Mesenchymal stem cell (in vitro differentiated cells and primary cell): ENCODE results near the gene EPAS1.

Experiments used
- DNase-seq: peaks from one replicate; pipeline ENCODE4 v3.0.0-alpha.2; 2013
- H2AFZ ChIP-seq: one replicate; pipeline ENCODE4 v1.6.1; 2013; ENCODE audit warnings: low read depth, mild to moderate bottlenecking, control low read depth, inconsistent platforms, low read length, moderate library complexity
- H2AK5ac ChIP-seq: 2 replicates; pipeline ENCODE4 v1.6.1; 2013; ENCODE audit warnings: low read length, moderate library complexity, mild to moderate bottlenecking, inconsistent platforms; ENCODE audit not compliant: severe bottlenecking
- H2BK120ac ChIP-seq: one replicate; pipeline ENCODE4 v1.6.1; 2013; ENCODE audit warnings: low read depth, mild to moderate bottlenecking, inconsistent platforms, low read length, moderate library complexity
- H2BK12ac ChIP-seq, 2 experiments: one replicate each; pipeline ENCODE4 v1.6.1; 2013; ENCODE audit warnings: inconsistent platforms in 2 of 2, low read length in 2 of 2, mild to moderate bottlenecking in 2 of 2, moderate library complexity in 2 of 2, control low read depth in 1 of 2
- H2BK15ac ChIP-seq: one replicate; pipeline ENCODE4 v1.6.1; 2013; ENCODE audit warnings: mild to moderate bottlenecking, low read depth, inconsistent platforms; ENCODE audit not compliant: poor library complexity, severe bottlenecking
- H2BK5ac ChIP-seq: 2 replicates; pipeline ENCODE4 v1.6.1; 2013; ENCODE audit warnings: low read depth, mild to moderate bottlenecking, low read length, control low read depth, inconsistent platforms; ENCODE audit not compliant: poor library complexity, severe bottlenecking
- H3K14ac ChIP-seq, 2 experiments: one replicate each; pipeline ENCODE4 v1.6.1; 2013; ENCODE audit warnings: inconsistent platforms in 2 of 2, low read length in 2 of 2, control low read depth in 1 of 2, mild to moderate bottlenecking in 1 of 2, moderate library complexity in 1 of 2
- H3K18ac ChIP-seq, 2 experiments: one replicate each; pipeline ENCODE4 v1.6.1; 2013; ENCODE audit warnings: inconsistent platforms in 2 of 2, low read length in 2 of 2, control low read depth in 1 of 2, low read depth in 1 of 2, mild to moderate bottlenecking in 1 of 2
- H3K23ac ChIP-seq, 2 experiments: one replicate each; pipeline ENCODE4 v1.6.1; 2013; ENCODE audit warnings: inconsistent platforms in 2 of 2, low read length in 2 of 2, mild to moderate bottlenecking in 2 of 2, moderate library complexity in 2 of 2, control low read depth in 1 of 2
- H3K27ac ChIP-seq: 2 replicates; pipeline ENCODE4 v1.5.1; 2013; ENCODE audit warnings: mild to moderate bottlenecking, moderate library complexity, low read length, control low read depth, inconsistent platforms; ENCODE audit not compliant: poor library complexity, severe bottlenecking
- H3K27me3 ChIP-seq, 2 experiments: 2 replicates each; pipeline versions ENCODE4 v1.6.1 to v1.7.0; 2013; ENCODE audit warnings: low read length in 2 of 2, mild to moderate bottlenecking in 2 of 2, moderate library complexity in 2 of 2, control low read depth in 1 of 2, inconsistent platforms in 1 of 2; ENCODE audit not compliant: control insufficient read depth in 1 of 2, insufficient read depth in 1 of 2
- H3K36me3 ChIP-seq, 2 experiments: 2 replicates each; pipeline versions ENCODE4 v1.6.1 to v1.7.0; 2013; ENCODE audit warnings: low read length in 2 of 2, control low read depth in 1 of 2, inconsistent platforms in 1 of 2, low read depth in 1 of 2, mild to moderate bottlenecking in 1 of 2; ENCODE audit not compliant: insufficient read depth in 2 of 2, control insufficient read depth in 1 of 2
- H3K4ac ChIP-seq, 2 experiments: one replicate each; pipeline ENCODE4 v1.6.1; 2013; ENCODE audit warnings: inconsistent platforms in 2 of 2, low read length in 2 of 2, mild to moderate bottlenecking in 2 of 2, moderate library complexity in 2 of 2, control low read depth in 1 of 2, low read depth in 1 of 2
- H3K4me1 ChIP-seq: 2 replicates; pipeline ENCODE4 v1.6.1; 2013; ENCODE audit warnings: low read depth, low read length, control low read depth; ENCODE audit not compliant: control insufficient read depth, insufficient read depth
- H3K4me2 ChIP-seq: 2 replicates; pipeline ENCODE4 v1.6.1; 2013; ENCODE audit warnings: low read length, mild to moderate bottlenecking, inconsistent platforms; ENCODE audit not compliant: poor library complexity, severe bottlenecking
- H3K4me3 ChIP-seq, 2 experiments: 2 replicates each; pipeline versions ENCODE4 v1.5.1 to v1.7.0; 2013; ENCODE audit warnings: low read length in 2 of 2, mild to moderate bottlenecking in 2 of 2, control low read depth in 1 of 2, low read depth in 1 of 2; ENCODE audit not compliant: insufficient read depth in 1 of 2
- H3K79me1 ChIP-seq: replicated peaks from 2 replicates; pipeline ENCODE4 v1.6.1; 2013; ENCODE audit warnings: mild to moderate bottlenecking, control low read depth, low read length, inconsistent platforms; ENCODE audit not compliant: poor library complexity, severe bottlenecking
- H3K9ac ChIP-seq: 2 replicates; pipeline ENCODE4 v1.7.0; 2013; ENCODE audit warnings: mild to moderate bottlenecking, low read length, moderate library complexity
- H3K9me3 ChIP-seq: 2 replicates; pipeline ENCODE4 v1.7.0; 2013; ENCODE audit warnings: mild to moderate bottlenecking, low read length; ENCODE audit not compliant: control insufficient read depth
- H4K8ac ChIP-seq: one replicate; pipeline ENCODE4 v1.6.1; 2013; ENCODE audit warnings: inconsistent platforms, mild to moderate bottlenecking, low read length, moderate library complexity
- H4K91ac ChIP-seq: one replicate; pipeline ENCODE4 v1.6.1; 2013; ENCODE audit warnings: mild to moderate bottlenecking, low read length, inconsistent platforms
- WGBS: methylation state at CpG from one replicate; pipeline ENCODE4 v1.1.7; 2013; ENCODE audit warnings: mixed read lengths; 5-methylcytosine and 5-hydroxymethylcytosine counted together

EPAS1 gene

DNA sequence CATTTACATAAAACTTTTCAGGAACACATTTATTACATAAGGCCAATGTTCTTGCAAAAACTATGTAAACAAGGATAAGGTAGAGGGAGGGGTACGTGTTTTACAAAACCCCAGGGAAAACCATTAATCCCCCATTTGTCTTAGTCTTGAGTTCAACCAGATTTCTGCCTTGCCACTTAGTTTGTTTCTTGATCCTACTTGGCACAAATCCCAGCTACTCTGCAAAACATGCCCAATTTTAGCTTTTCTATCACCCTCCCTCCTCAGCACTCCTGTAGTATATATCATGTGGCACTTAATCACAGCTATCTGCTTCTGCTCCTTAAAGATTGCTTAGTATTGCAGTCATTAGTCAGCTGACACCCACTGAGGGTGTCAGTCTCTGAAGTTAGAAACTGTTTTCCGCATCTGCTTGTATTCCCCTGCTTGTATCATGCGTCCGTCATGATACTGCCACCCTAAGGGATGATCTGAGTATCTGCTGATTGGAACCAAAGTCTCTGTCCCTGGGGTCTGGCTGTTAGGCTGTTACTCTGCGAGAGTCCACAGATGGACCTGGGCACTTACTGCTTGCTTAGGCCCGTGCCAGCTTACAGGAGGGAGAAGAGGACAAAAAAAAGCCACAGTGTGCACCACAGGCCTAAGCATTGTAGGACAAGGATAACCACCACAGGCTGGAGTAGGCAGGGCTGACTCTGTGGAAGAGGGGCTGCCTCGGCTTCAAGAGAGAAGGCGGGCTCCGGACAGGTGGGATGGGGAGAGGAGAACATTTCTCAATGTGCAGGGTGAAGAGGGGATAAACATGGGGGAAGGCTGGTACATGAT, 82.2 kb downstream of the EPAS1 start:
- WGBS = 86% methylated on average over 9 of the region's 9 CpGs
- peak overlapping the region in 1 of 2 experiments; percentile 65 for H2BK12ac ChIP-seq
- DNase-seq = peak; percentile 35

DNA sequence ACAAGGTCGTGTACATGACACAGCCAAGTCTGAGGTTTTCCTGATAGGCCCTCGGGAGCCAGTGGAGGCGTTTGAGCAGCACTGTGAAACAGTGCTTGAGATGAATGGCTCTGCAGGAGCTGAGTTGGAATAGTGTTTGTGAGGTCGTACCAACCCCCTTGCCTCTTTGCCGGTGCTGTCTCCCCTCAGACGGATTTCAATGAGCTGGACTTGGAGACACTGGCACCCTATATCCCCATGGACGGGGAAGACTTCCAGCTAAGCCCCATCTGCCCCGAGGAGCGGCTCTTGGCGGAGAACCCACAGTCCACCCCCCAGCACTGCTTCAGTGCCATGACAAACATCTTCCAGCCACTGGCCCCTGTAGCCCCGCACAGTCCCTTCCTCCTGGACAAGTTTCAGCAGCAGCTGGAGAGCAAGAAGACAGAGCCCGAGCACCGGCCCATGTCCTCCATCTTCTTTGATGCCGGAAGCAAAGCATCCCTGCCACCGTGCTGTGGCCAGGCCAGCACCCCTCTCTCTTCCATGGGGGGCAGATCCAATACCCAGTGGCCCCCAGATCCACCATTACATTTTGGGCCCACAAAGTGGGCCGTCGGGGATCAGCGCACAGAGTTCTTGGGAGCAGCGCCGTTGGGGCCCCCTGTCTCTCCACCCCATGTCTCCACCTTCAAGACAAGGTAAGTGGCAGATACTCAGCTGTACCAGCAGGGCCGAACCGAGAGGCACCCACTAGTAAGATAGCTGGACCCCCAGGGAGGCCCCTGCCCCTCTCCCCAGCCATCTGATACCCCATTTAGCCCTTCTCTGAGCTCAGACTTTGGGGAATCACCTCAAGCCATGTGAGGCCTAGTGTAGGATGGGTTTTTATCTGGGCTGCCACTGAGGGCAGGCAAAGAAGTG, 83.1 kb downstream of the EPAS1 start:
- no peak overlapping the region for H3K14ac ChIP-seq
- H2AFZ ChIP-seq = no peak overlapping the region
- no peak overlapping the region for H3K4me3 ChIP-seq
- no peak overlapping the region for H2BK120ac ChIP-seq
- H4K8ac ChIP-seq = peak overlapping the region; percentile 9
- H3K18ac ChIP-seq = peak overlapping the region in 1 of 2 experiments; percentile 73
- no peak overlapping the region for H3K27ac ChIP-seq
- no peak overlapping the region for H2AK5ac ChIP-seq
- no peaks in the 10 kb centered on the region for H3K79me1 ChIP-seq
- no peaks in the 10 kb centered on the region for H3K27me3 ChIP-seq
- H4K91ac ChIP-seq = no peak overlapping the region
- peak overlapping the region; percentile 26 for H2BK15ac ChIP-seq
- no peak overlapping the region for H3K9ac ChIP-seq
- no peak for DNase-seq
- H3K23ac ChIP-seq = no peak overlapping the region
- 97% methylated on average over 20 of the region's 22 CpGs for WGBS
- H3K4me2 ChIP-seq = no peak overlapping the region
- H2BK5ac ChIP-seq = no peak overlapping the region
- H3K4ac ChIP-seq = peak overlapping the region in 1 of 2 experiments; percentile 24
- H2BK12ac ChIP-seq = peak overlapping the region in 1 of 2 experiments; percentile 65
- peaks cover 1% of the 10 kb centered on the region for H3K4me1 ChIP-seq
- H3K9me3 ChIP-seq = no peaks in the 10 kb centered on the region
- peaks cover 81 to 93% of the 10 kb centered on the region in 2 experiments for H3K36me3 ChIP-seq

More for the DNA sequence above, 82.2 kb downstream of the EPAS1 start:
- Histone ChIP-seq H3K27me3 (no peaks in the 10 kb centered on the region), H3K4me1 (peaks cover 1% of the 10 kb centered on the region), H4K8ac (peak overlapping the region; percentile 9), H3K4ac (peak overlapping the region in 1 of 2 experiments; percentile 24), H3K14ac (no peak overlapping the region), H3K9me3 (no peaks in the 10 kb centered on the region), H3K9ac (no peak overlapping the region), H2BK120ac (no peak overlapping the region), H4K91ac (peak overlapping the region; percentile 45), H2AK5ac (no peak overlapping the region), H2BK15ac (peak overlapping the region; percentile 26), H3K4me3 (no peak overlapping the region), H2BK5ac (no peak overlapping the region), H3K18ac (peak overlapping the region in 1 of 2 experiments; percentile 73), H2AFZ (no peak overlapping the region), H3K79me1 (no peaks in the 10 kb centered on the region), H3K23ac (no peak overlapping the region), H3K36me3 (peaks cover 79 to 91% of the 10 kb centered on the region in 2 experiments), H3K27ac (no peak overlapping the region), H3K4me2 (no peak overlapping the region)

- no peak overlapping the region for H2AFZ ChIP-seq
- peak; percentile 32 for DNase-seq
- H3K4me1 ChIP-seq = peaks cover 1% of the 10 kb centered on the region
- H2BK12ac ChIP-seq = no peak overlapping the region
- H3K36me3 ChIP-seq = peaks cover 81 to 82% of the 10 kb centered on the region in 2 experiments
- WGBS = 90% methylated on average over 7 of the region's 8 CpGs
- no peak overlapping the region for H2BK5ac ChIP-seq
- no peak overlapping the region for H3K4me2 ChIP-seq
- no peaks in the 10 kb centered on the region for H3K27me3 ChIP-seq
- H3K4ac ChIP-seq = no peak overlapping the region
- no peak overlapping the region for H3K4me3 ChIP-seq
- no peaks in the 10 kb centered on the region for H3K9me3 ChIP-seq
- H3K27ac ChIP-seq = no peak overlapping the region
- H3K79me1 ChIP-seq = no peaks in the 10 kb centered on the region
- no peak overlapping the region for H2AK5ac ChIP-seq
- no peak overlapping the region for H2BK15ac ChIP-seq
- no peak overlapping the region for H3K23ac ChIP-seq
- H3K18ac ChIP-seq = no peak overlapping the region
- no peak overlapping the region for H4K8ac ChIP-seq
- no peak overlapping the region for H2BK120ac ChIP-seq
- H3K9ac ChIP-seq = no peak overlapping the region
- no peak overlapping the region for H3K14ac ChIP-seq
- H4K91ac ChIP-seq = no peak overlapping the region
Observed at GRCh38 chr2:46381263-46381849, 84.1 kb downstream of the EPAS1 start.
